K562 (cell line): Measurements from ENCODE around the gene CHM. TPM values are rescaled to one million over a fixed set of nuclear protein-coding genes. Genes with fewer than 3 reads are reported as not detected.

Experiments used
- ATAC-seq: fragments of 200-7000 bp; cut with Tn5 transposase; 3 replicates; pipeline ENCODE4 v1.9.1; 2020; ENCODE audit warnings: moderate library complexity
- BruUV-seq: library from RNA; stranded (reverse); fragments of 400-500 nt; replicated peaks from 2 replicates; lab custom pipeline; 2021; lab: Mats Ljungman, UMichigan
- CTCF ChIA-PET: fragments of 300-600 bp; formaldehyde crosslinking; extraction: SDS; loops from one replicate; lab custom pipeline; 2021; ENCODE audit warnings: low intra/inter-chr PET ratio; lab: Yijun Ruan, JAX
- POLR2A ChIA-PET: fragments of 300-600, 350-650 bp; sonication (Branson Sonifier 250); formaldehyde crosslinking; extraction: SDS; loops from one replicate; lab custom pipeline; 2021; ENCODE audit warnings: antibody characterized with exemption, inconsistent platforms; lab: Yijun Ruan, JAX
- DNase-seq, 4 experiments: peaks; one replicate each; pipeline versions ENCODE4 v3.0.0 to v3.0.0-alpha.2; 2011 to 2018; ENCODE audit warnings: low spot score in 3 of 4, mixed read lengths in 3 of 4; ENCODE audit errors: extremely low read depth in 1 of 4
- FAIRE-seq: peaks from 2 replicates; lab custom pipeline; 2011; peaks lifted over from hg19 to GRCh38; lab: Jason Lieb, UNC
- H2AFZ ChIP-seq: 2 replicates; pipeline ENCODE4 v1.6.0; 2011; ENCODE audit warnings: low read depth, low read length, control low read depth, inconsistent platforms
- H3K27ac ChIP-seq: fragments of 200-600 bp; 3 replicates; pipeline ENCODE4 v1.8.0; 2011; ENCODE audit warnings: low read depth, mild to moderate bottlenecking, control low read depth, inconsistent platforms, low read length, moderate library complexity, mixed read lengths; ENCODE audit errors: extremely low read depth
- H3K27me3 ChIP-seq, 2 experiments: fragments of 300-600 bp in 1 of 2; 2 replicates in 1 of 2; 3 replicates in 1 of 2; pipeline versions ENCODE4 v1.6.0 to v1.8.0; 2011; ENCODE audit warnings: inconsistent platforms in 2 of 2, low read length in 2 of 2, mild to moderate bottlenecking in 1 of 2, mixed read lengths in 1 of 2, moderate library complexity in 1 of 2; ENCODE audit not compliant: control insufficient read depth in 2 of 2, insufficient read depth in 2 of 2
- H3K36me3 ChIP-seq: fragments of 300-600 bp; 3 replicates; pipeline ENCODE4 v1.8.0; 2011; ENCODE audit warnings: mild to moderate bottlenecking, low read length, inconsistent platforms; ENCODE audit not compliant: control insufficient read depth, insufficient read depth
- H3K4me1 ChIP-seq, 2 experiments: fragments of 200-600 bp in 1 of 2; replicated peaks in 1 of 2; 2 replicates in 1 of 2; 3 replicates in 1 of 2; pipeline versions ENCODE4 v1.5.1 to v1.8.0; 2011; ENCODE audit warnings: inconsistent platforms in 2 of 2, low read length in 2 of 2, mild to moderate bottlenecking in 1 of 2, mixed read lengths in 1 of 2, moderate library complexity in 1 of 2; ENCODE audit not compliant: control insufficient read depth in 2 of 2, insufficient read depth in 2 of 2
- H3K4me2 ChIP-seq: 2 replicates; pipeline ENCODE4 v1.6.1; 2011; ENCODE audit warnings: low read length, control low read depth, inconsistent platforms, mixed read lengths; ENCODE audit not compliant: insufficient read depth
- H3K4me3 ChIP-seq: fragments of 200-600 bp; sonication (generic), shearing (Covaris generic); 2 replicates; pipeline ENCODE4 v1.5.1; 2016; ENCODE audit warnings: control low read depth, inconsistent platforms
- H3K79me2 ChIP-seq: fragments of 200-600 bp; 3 replicates; pipeline ENCODE4 v1.8.0; 2011; ENCODE audit warnings: low read length, inconsistent platforms; ENCODE audit not compliant: control insufficient read depth, insufficient read depth
- H3K9ac ChIP-seq, 2 experiments: 2 replicates each; pipeline versions ENCODE4 v1.6.0 to v1.6.1; 2011; ENCODE audit warnings: low read depth in 2 of 2, low read length in 2 of 2, control low read depth in 1 of 2, inconsistent platforms in 1 of 2, mild to moderate bottlenecking in 1 of 2, mixed read lengths in 1 of 2; ENCODE audit not compliant: insufficient read depth in 1 of 2
- H3K9me1 ChIP-seq: one replicate; pipeline ENCODE4 v1.6.0; 2011; ENCODE audit warnings: inconsistent platforms, mild to moderate bottlenecking, low read length, moderate library complexity; ENCODE audit not compliant: control insufficient read depth, insufficient read depth
- H3K9me3 ChIP-seq: replicated peaks from 2 replicates; pipeline ENCODE4 v1.5.1; 2011; ENCODE audit warnings: low read depth, low read length, inconsistent platforms; ENCODE audit not compliant: control insufficient read depth, insufficient read depth
- H4K20me1 ChIP-seq: replicated peaks from 2 replicates; pipeline ENCODE4 v1.6.1; 2011; ENCODE audit warnings: low read length, inconsistent platforms, mixed read lengths; ENCODE audit not compliant: control insufficient read depth, insufficient read depth
- ATF1 ChIP-seq, 2 experiments: fragments of 450-650 bp in 1 of 2; IDR thresholded peaks; 2 replicates each; pipeline ENCODE4 v1.6.1; 2016; ENCODE audit warnings: missing compliant biosample characterization in 1 of 2, missing genetic modification characterization in 1 of 2
- BRD4 ChIP-seq: fragments of 200-600 bp; sonication (generic); IDR thresholded peaks from 2 replicates; pipeline ENCODE4 v1.6.1; 2017; ENCODE audit warnings: inconsistent platforms
- CBX5 ChIP-seq: IDR thresholded peaks from 2 replicates; pipeline ENCODE4 v1.6.1; 2014; ENCODE audit warnings: low read depth, borderline replicate concordance
- FOXJ2 ChIP-seq: fragments of 200-800 bp; sonication (Bioruptor generic); IDR thresholded peaks from 2 replicates; pipeline ENCODE4 v1.6.1; 2016; ENCODE audit warnings: missing genetic modification characterization, missing compliant biosample characterization
- FOXK1 ChIP-seq: sonication (generic); formaldehyde crosslinking; IDR thresholded peaks from 2 replicates; pipeline ENCODE4 v1.8.0; 2022; ENCODE audit warnings: missing genetic modification reagents, mild to moderate bottlenecking, borderline replicate concordance
- MBD2 ChIP-seq: sonication (generic); IDR thresholded peaks from 2 replicates; pipeline ENCODE4 v1.6.1; 2016; ENCODE audit warnings: low read depth, borderline replicate concordance
- NCOA4 ChIP-seq: fragments of 450-650 bp; IDR thresholded peaks from 2 replicates; pipeline ENCODE4 v1.6.1; 2018; ENCODE audit warnings: mild to moderate bottlenecking; ENCODE audit not compliant: partially characterized antibody
- RBFOX2 ChIP-seq: fragments of 200-400 bp; formaldehyde crosslinking; IDR thresholded peaks from 2 replicates; pipeline ENCODE4 v1.6.1; 2017; ENCODE audit warnings: low read depth, mild to moderate bottlenecking, low read length, moderate library complexity
- RBM15 ChIP-seq: fragments of 200-400 bp; formaldehyde crosslinking; IDR thresholded peaks from 2 replicates; pipeline ENCODE4 v1.6.1; 2018; ENCODE audit warnings: mild to moderate bottlenecking, low read length, moderate library complexity; ENCODE audit not compliant: insufficient read depth
- SETDB1 ChIP-seq: IDR thresholded peaks from one replicate; pipeline ENCODE4 v1.6.1; 2012; ENCODE audit warnings: low read length, control low read depth, inconsistent platforms
- SLC30A9 ChIP-seq: fragments of 250-450 bp; sonication (Bioruptor Pico); IDR thresholded peaks from 2 replicates; pipeline ENCODE4 v1.8.0; 2022; ENCODE audit warnings: mild to moderate bottlenecking, moderate library complexity
- SMAD3 ChIP-seq: fragments of 450-650 bp; formaldehyde crosslinking; conservative IDR thresholded peaks from 2 replicates; pipeline ENCODE4 v1.4.0; 2020; ENCODE audit warnings: mild to moderate bottlenecking
- ZNF695 ChIP-seq: fragments of 450-650 bp; formaldehyde crosslinking; IDR thresholded peaks from 2 replicates; pipeline ENCODE4 v1.4.0; 2020; ENCODE audit warnings: mild to moderate bottlenecking, moderate library complexity
- ZNF75A ChIP-seq: fragments of 450-650 bp; formaldehyde crosslinking; IDR thresholded peaks from 2 replicates; pipeline ENCODE4 v1.4.0; 2020; ENCODE audit warnings: mild to moderate bottlenecking
- WGBS: fragments of 100-300 bp; shearing (Covaris generic); methylation state at CpG from one replicate; pipeline ENCODE4 v1.1.6; 2016; ENCODE audit warnings: low coverage, mixed read lengths; ENCODE audit not compliant: insufficient coverage; ENCODE audit errors: missing lambda C conversion rate; 5-methylcytosine and 5-hydroxymethylcytosine counted together
- in situ Hi-C: fragments of 300-500 bp; cut with MboI; formaldehyde crosslinking; loops from 4 replicates; pipeline ENCODE4 v1.15.0; 2018; ENCODE audit warnings: inconsistent platforms, mixed read lengths
- intact Hi-C: fragments of 100-400 bp; cut with micrococcal nuclease; formaldehyde crosslinking; loops from 2 replicates; pipeline ENCODE4 v1.14.2; 2022
- polyA plus RNA-seq, 8 experiments: library from polyadenylated mRNA; depleted of rRNA in 4 of 8; stranded (reverse) in 5 of 8; unstranded in 3 of 8; fragments of >200 nt; fragmentation: Nextera tagmentation in 2 of 8; fragmentation: Illumina TruSeq in 1 of 8; extraction: Ambion mirVana in 2 of 8; extraction: Trizol in 1 of 8; gene quantifications; 2 replicates each; pipeline versions ENCODE4 v1.2.1 to v1.2.3, GENCODE V29; 2011 to 2014; ENCODE audit warnings: inconsistent platforms in 1 of 8, missing spikeins in 1 of 8
- total RNA-seq, 7 experiments: library from RNA; depleted of rRNA in 6 of 7; stranded (reverse); fragments of >200 nt in 6 of 7; fragmentation: Illumina TruSeq in 2 of 7; extraction: Trizol in 2 of 7; gene quantifications; 2 replicates each; pipeline versions ENCODE4 v1.2.1 to v1.2.3, GENCODE V29; 2011 to 2021; ENCODE audit warnings: low replicate concordance in 1 of 7
- TF ChIP-seq, protein P1 (sequence below): sonication (generic); formaldehyde crosslinking; IDR thresholded peaks from 2 replicates; pipeline ENCODE4 v1.8.0; 2022; ENCODE audit warnings: mild to moderate bottlenecking, missing genetic modification reagents
- TF ChIP-seq, protein P2 (sequence below): fragments of 450-650 bp; IDR thresholded peaks from 2 replicates; pipeline ENCODE4 v1.6.1; 2016; ENCODE audit warnings: low read depth, mild to moderate bottlenecking, moderate library complexity

The CHM gene
- total and polyA plus RNA-seq, 9 of the 15 experiments (the other 6 are each of a cell fraction or from before 2014, with no cell fraction given) = 2.2 to 9.0 (median 4.6) TPM

GRCh38 chrX:86061407-86061806, 14.0 kb upstream of the CHM start:
- no peaks in the 10 kb centered on the region for H4K20me1 ChIP-seq
- ChIA-PET CTCF (no interaction called here), POLR2A (no interaction called here)
- no TSS peak for BruUV-seq
- H3K9ac ChIP-seq = no peak overlapping the region
- H3K9me3 ChIP-seq = no peaks in the 10 kb centered on the region
- no peak for DNase-seq
- H3K4me1 ChIP-seq = no peaks in the 10 kb centered on the region
- H3K27ac ChIP-seq = no peak overlapping the region
- no peak overlapping the region for H3K4me2 ChIP-seq
- no peak overlapping the region for H2AFZ ChIP-seq
- no peak for ATAC-seq
- intact Hi-C loops = no loop called here
- no peak overlapping the region for H3K4me3 ChIP-seq
- FAIRE-seq = no peak
- in situ Hi-C loops = loop anchor here (25.0 kb wide), 1 partner anchor 199 kb away; no protein-coding TSS in a partner anchor
- 4% methylated on average over 3 of the region's 3 CpGs for WGBS
- H3K27me3 ChIP-seq = no peaks in the 10 kb centered on the region
- no peaks in the 10 kb centered on the region for H3K36me3 ChIP-seq
- TF ChIP-seq SMAD3 (CRISPR knock-in tag) (no peak), SETDB1 (no peak), FOXJ2 (tag) (no peak), BRD4 (no peak), FOXK1 (no peak), ZNF695 (CRISPR knock-in tag) (no peak), NCOA4 (no peak), ATF1 (CRISPR knock-in tag; IDR thresholded peaks at IDR 0.05) (no peak), ATF1 (tag; IDR thresholded peaks at IDR 0.05) (no peak), CBX5 (no peak), RBM15 (no peak), RBFOX2 (no peak), SLC30A9 (no peak), ZNF75A (CRISPR knock-in tag) (no peak), MBD2 (no peak)
- TF ChIP-seq, protein P1, sequence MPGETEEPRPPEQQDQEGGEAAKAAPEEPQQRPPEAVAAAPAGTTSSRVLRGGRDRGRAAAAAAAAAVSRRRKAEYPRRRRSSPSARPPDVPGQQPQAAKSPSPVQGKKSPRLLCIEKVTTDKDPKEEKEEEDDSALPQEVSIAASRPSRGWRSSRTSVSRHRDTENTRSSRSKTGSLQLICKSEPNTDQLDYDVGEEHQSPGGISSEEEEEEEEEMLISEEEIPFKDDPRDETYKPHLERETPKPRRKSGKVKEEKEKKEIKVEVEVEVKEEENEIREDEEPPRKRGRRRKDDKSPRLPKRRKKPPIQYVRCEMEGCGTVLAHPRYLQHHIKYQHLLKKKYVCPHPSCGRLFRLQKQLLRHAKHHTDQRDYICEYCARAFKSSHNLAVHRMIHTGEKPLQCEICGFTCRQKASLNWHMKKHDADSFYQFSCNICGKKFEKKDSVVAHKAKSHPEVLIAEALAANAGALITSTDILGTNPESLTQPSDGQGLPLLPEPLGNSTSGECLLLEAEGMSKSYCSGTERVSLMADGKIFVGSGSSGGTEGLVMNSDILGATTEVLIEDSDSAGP (CRISPR knock-in tag) = no peak
- TF ChIP-seq, protein P2, sequence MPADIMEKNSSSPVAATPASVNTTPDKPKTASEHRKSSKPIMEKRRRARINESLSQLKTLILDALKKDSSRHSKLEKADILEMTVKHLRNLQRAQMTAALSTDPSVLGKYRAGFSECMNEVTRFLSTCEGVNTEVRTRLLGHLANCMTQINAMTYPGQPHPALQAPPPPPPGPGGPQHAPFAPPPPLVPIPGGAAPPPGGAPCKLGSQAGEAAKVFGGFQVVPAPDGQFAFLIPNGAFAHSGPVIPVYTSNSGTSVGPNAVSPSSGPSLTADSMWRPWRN = no peak
- no peaks in the 10 kb centered on the region for H3K9me1 ChIP-seq
- H3K79me2 ChIP-seq = no peaks in the 10 kb centered on the region
